ENCODE measurements around the gene ITGB8.
A peak's percentile ranks its signal among the peaks of the same experiment; 100 is the strongest.

ITGB8 gene

GRCh38 chr7:20343941-20344340, 13.2 kb downstream of the ITGB8 start:
- DNase-seq = no peak

DNA sequence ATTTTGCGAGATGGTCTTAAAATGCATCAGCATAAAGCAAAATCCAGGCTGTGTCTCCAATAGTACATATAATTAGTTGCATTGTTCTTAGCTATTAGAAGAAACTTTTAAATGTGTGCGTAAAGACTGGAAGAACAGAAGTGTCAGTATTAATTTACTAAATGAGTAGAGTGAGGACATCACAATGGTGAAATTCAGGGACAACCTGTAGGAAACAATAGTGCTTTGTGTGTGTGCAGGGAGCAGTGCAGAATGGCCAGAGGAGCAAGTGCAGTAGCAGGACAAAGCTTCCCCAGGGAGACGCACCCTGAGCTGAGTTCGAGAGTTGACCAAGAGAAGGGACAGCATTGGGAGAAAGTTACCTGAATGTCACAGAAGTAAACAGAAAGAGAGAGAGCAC, 13.7 kb downstream of the ITGB8 start:
- no peak for DNase-seq

GRCh38 chr7:20346577-20346976, 15.9 kb downstream of the ITGB8 start:
- no peak for DNase-seq

DNA sequence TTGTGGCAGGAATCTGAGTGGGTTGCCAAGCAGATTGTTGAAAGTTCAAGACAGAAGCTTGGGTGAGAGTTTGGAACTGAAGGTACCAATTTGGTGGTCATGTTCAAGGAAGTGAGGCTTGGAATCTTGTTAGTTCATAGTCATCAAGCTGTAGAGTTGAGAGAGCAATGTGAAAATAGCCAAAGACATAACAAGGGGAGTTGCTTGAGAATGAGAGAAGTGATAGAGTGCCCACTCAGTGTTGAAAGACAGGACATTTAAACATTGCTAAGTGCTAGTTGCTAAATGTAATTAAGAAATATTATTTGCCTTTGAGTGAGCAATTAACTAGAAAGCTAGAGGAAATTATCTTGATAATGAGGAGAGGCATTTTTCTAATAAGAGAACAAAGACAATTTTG, 17.0 kb downstream of the ITGB8 start:
- no peak for DNase-seq

DNA sequence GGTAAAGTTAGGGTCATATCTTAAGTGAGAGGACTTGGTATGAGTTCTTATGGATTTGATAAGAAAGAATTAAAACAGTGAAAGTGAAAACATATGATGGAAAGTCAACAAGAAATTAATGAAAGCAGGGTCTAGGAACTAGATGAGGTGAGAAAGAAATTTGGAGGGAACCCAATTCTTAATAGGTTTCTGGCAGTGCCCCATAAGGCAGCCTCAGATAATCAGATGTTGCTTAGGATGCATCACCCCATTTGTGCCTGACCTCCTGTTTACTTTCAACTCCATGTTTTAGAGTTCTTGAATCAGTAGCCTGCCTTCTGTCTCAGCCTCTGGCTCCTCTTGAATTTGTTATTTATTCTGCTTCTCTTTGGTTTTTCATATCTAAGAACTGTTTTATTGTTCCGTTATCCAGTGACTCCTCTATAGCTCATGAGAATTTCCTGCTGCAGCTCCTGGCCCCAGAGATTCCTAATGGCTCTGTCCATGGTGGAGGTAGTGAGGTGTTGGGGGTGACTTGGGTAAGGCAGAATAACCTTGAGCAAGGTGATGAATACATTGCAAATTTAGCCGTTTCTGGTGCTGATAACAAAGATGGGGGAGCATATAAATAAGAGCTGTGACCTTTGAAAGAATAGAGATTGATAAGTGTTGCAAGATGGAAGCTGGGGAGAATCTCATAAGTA, 17.6 kb downstream of the ITGB8 start:
- no peak for DNase-seq

GRCh38 chr7:20350518-20350951, 19.8 kb downstream of the ITGB8 start:
- no peak for DNase-seq

- DNase-seq = no peak
These were observed 20.4 kb downstream of the ITGB8 start for GRCh38 chr7:20350996-20351692.

DNA sequence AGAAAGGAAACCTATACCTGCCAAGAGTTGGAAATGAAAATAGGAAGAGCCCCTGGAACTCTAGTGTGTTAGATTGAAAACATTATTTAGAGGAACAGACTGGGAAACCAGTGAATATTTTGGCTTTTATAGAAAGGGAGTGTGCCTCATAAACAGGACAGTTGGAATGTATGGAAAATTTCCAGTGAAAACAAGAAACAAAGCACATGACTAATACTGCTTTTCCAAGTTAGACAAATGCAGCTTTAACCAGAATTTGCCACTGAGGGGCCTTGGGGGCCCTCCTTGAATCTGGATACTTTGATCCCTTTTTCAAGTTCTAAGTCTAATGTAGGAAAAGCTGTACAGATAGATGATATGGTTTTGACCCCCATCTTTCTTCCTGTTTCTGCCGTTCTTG, 21.2 kb downstream of the ITGB8 start:
- peak; percentile 76 for DNase-seq

DNA sequence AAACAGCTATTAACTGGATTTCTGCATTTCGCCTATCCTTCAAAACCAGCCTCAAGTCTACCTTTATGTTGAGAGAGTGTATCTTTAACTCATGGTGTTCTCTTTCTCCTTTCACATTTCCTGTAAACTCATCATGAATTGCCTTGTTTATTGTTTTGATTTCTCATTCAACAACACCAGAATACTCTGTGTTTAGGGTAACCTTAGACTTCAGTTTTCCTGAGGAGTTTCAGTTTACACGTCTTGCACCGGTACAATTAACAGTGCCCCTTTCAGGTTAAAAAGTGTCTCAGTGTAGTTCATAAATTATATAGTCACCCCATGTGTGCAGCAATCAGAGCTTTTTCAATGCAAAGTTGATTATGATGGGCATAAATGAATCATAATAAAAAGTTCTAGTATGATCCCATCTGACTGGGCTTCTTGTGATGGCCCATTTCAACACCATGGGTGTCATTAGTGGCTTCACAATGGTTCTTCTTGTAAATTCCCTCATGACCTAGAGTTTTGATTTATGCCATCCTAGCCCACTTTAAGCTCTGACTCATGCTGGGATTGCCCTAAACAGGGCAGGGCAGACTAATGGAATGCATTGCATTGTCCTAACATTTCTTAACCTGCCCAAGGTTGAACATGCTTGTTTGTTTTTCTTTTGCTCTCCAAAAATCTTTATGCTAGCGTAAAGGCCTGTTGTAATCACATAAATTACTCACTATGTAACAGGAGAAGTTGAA, 22.0 kb downstream of the ITGB8 start:
- DNase-seq = peak; percentile 6

DNA sequence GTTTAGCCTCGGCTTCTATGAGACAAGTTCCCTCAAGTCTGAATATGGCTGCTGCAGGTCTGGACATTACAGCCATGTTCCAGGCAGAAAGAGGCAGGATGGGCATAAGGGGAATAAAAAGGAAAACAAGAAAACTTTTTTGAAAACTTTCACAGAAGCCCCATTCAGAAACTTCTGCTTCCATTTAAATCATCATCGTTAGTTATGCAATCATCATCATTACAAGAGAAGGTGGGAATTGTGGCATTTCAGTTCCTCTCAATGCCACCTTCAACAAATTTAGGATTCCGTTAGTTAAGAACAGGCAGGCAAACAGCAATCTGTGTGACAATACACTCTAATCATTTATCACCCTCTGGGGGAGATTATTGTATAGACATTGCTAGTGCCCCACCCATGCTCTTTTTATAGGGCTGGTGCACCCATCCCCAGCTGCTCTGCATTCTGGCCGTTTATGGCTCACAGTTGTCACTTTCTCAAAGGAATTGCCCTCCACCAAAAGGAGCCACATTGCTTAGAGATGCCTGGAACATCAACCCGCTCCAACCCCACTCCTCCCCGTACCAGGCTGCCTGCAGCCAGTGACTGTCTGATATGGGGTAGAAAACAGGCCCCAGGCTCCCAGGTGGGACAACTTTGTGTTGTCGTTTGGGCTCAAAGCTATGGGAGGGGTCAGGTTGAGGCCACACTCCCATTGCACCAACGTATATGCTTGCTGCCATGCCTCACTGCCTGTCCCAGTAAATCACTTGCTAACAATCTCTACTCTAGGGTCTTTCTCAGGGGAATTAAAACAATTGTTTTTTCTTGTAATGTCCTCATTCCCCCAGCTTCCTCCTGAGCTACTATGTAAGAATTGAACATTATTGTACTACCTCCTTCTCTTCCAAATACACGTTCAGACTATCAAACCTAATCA, 24.2 kb downstream of the ITGB8 start:
- DNase-seq = no peak

DNA sequence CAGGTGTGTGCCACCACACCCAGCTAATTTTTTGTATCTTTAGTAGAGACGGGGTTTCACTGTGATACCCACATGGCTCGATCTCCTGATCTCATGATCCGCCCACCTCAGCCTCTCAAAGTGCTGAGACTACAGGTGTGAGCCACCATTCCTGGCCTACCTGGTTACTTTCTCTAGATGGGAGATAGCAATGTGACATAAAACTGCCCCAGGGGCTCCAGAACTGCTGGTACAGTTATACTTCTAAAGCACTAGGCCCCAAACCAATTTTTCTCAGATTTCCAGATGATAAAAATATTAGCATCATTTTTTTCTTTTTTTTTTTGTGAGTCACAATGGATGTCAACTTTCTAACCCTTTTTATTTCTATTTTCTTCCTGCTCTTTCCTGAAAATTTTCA, 27.4 kb downstream of the ITGB8 start:
- DNase-seq = no peak

DNA sequence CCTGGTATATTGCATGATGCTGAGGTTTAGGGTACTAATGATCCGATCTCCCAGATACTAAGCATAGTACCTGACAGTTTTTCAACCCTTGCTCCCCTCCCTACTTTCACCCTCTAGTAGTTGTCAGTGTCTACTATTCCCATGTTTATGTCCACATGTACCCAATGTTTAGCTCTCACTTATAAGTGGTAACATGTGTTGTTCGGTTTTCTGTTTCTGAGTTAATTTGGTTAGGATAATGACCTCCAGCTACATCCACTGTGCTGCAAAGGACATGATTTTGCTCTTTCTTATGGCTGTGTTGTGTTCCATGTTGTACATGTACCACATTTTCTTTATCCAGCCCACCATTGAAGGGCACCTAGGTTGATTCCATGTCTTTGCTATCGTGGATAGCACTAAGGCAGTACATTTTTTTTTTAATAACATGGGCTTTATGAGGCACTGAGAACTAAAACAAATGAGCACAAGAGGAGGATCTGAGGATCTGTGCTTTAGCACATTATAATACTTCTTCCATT, 28.1 kb downstream of the ITGB8 start:
- no peak for DNase-seq

- DNase-seq = peak; percentile 40
These were observed 28.8 kb downstream of the ITGB8 start for GRCh38 chr7:20359341-20359963.

GRCh38 chr7:20362574-20363253, 32.0 kb downstream of the ITGB8 start:
- DNase-seq = no peak

DNA sequence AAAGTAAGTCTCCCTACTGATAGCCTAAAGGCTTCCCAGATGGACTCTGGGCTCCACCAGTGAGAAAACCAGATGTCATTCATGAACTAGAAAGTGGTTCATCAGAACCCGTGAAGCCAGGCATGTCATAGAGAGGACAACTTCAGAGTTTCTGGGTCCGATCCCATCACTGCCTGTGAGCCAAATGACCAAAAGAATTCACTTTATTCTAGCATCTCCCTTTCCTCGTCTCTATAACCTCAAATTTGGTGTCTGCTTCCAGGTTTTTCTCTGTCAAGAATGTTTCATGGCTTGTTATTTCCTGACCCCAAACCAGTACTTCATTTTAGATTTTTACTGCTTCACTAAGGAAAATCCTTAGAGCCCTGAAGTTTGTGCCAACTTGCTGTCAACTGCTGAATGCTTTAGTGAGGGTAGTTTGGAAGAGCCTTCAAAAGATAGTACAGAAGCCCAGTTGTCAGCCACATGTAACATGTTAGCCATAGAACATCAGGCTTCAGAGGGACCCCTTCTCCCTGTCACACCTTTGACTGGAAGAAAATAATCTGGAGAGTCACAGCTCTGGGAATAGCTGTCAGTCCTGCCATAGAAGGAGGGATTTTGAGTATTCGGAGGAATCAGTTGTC, 34.0 kb downstream of the ITGB8 start:
- no peak for DNase-seq

DNA sequence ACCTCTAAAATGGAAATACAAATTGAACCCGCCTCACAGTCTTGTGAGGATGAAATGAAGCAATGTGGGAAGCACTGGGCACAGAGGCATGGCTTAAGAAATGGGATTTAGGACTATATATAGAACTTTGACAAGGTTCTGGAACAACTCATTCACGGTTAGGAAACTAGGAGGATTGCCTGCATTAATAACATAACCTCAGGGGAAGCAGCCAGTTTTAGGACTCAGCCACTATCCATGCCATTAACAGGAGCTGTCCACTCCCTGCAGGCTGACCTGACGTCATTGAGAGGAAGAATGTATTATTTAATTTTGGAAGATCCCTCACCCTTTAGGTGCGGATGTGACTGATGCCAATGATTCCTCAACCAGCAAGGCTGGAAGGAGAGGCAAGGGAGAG, 34.8 kb downstream of the ITGB8 start:
- no peak for DNase-seq

DNA sequence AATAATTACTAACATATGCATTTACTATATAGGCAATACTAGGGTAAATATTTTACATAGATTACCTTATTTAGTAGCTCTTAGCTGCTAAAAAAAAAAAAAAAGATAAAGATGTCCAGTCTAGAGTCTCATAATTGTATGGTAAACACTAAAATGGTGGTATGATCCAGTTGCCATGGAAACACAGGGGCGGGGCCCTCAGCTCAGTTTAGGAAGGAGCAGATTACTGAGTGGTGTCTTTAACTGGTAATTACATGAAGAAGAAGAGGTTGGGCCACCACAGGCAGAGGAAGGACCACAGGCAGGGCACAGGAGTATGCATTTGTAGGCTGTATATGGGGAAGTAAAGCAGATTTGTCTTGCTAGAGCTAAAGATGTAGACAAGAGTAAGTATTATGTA, 43.7 kb downstream of the ITGB8 start:
- no peak for DNase-seq

DNA sequence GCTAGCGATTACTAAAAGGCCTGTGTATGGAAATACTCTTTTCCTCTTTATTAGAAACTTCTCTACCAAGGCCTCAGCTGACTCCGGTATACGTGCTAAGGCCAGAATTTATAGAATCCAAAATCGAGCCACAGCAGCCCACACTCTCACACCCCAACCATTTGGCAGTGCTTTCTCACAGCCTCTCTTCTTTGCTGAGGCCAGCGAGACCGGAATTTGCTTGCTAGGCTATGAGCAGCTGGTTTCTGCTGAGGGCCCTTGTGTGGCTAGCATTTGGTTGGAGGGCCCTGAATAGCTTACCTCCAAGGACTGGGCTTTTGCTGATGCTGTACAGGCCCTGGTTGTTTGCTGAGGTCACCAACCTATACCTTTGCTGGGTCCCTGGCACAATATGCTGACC, 46.1 kb downstream of the ITGB8 start:
- no peak for DNase-seq

- DNase-seq = no peak
These were observed 50.8 kb downstream of the ITGB8 start for GRCh38 chr7:20381406-20382034.

DNA sequence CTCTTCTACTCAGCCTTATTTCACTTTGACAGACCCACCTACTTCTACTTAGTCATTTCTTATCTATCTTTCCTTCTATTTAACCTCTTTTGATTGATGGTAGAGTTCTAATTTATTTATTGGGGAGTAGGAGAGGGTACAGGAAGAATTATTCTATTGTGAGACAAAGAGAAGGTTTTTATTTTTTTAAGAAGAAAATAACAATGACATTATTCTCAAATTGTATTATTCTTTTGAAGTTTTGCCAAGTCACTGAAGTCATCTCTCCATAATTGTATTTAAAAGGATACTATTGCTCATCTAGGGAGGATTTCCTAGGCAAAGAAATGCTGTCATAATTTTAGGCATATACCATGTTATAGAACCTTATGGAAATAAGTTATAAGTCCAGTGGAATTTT, 52.7 kb downstream of the ITGB8 start:
- peak; percentile 1 for DNase-seq
